Neural cell (in vitro differentiated cells): ENCODE data around the gene NUDT12.

Experiments
- EP300 ChIP-seq: fragments of 450-650 bp; conservative IDR thresholded peaks from 2 replicates; pipeline ENCODE4 v1.6.1; 2014; ENCODE audit warnings: antibody characterized with exemption, mild to moderate bottlenecking, moderate library complexity; ENCODE audit not compliant: poor library complexity, severe bottlenecking
- POLR2AphosphoS5 ChIP-seq: IDR thresholded peaks from 2 replicates; pipeline ENCODE4 v1.6.1; 2012
- TF ChIP-seq, protein P1 (sequence below): fragments of 450-650 bp; IDR thresholded peaks from 2 replicates; pipeline ENCODE4 v1.5.1; 2014; ENCODE audit warnings: antibody characterized with exemption, mild to moderate bottlenecking, moderate library complexity; ENCODE audit not compliant: poor library complexity, severe bottlenecking

GRCh38 chr5:103510851-103511553 lies 51.6 kb downstream of the NUDT12 start:
- TF ChIP-seq POLR2AphosphoS5 = no peak
- TF ChIP-seq, protein P1, sequence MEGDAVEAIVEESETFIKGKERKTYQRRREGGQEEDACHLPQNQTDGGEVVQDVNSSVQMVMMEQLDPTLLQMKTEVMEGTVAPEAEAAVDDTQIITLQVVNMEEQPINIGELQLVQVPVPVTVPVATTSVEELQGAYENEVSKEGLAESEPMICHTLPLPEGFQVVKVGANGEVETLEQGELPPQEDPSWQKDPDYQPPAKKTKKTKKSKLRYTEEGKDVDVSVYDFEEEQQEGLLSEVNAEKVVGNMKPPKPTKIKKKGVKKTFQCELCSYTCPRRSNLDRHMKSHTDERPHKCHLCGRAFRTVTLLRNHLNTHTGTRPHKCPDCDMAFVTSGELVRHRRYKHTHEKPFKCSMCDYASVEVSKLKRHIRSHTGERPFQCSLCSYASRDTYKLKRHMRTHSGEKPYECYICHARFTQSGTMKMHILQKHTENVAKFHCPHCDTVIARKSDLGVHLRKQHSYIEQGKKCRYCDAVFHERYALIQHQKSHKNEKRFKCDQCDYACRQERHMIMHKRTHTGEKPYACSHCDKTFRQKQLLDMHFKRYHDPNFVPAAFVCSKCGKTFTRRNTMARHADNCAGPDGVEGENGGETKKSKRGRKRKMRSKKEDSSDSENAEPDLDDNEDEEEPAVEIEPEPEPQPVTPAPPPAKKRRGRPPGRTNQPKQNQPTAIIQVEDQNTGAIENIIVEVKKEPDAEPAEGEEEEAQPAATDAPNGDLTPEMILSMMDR = no peak
- no peak for TF ChIP-seq EP300
